GM21515 (cell line): ENCODE data around the gene XIST.
"Not testable (repeated sequence)": the region's sequence is repeated elsewhere in the genome, so short reads cannot be mapped to it uniquely, and the experiment has no call there.

ENCODE experiments used
- ATAC-seq: cut with Tn5 transposase; IDR thresholded peaks from one replicate; pipeline ENCODE4 v1.9.1; 2021; ENCODE audit not compliant: unreplicated experiment

XIST gene

GRCh38 chrX:73840120-73840924, 12.2 kb downstream of the XIST start:
- ATAC-seq: no peak

DNA sequence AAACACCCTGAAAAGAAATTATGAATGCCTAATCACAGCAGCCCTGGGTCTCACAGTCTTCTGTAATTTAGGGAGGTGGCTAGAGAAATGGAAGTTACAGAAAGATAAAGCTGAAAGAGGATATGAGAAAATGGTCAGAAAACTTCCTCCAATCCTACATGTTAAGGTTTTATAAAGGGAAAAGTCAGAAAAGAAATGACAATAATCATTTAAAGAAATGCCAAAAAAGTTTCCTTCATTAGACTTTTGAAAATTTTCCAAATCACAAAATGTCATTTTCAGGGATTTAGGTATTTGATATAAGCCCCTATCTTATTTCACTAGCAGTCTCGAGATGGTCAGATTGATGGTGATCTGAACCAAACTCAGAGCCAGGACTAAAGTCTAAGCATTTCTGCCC, 13.4 kb downstream of the XIST start:
- ATAC-seq: no peak

DNA sequence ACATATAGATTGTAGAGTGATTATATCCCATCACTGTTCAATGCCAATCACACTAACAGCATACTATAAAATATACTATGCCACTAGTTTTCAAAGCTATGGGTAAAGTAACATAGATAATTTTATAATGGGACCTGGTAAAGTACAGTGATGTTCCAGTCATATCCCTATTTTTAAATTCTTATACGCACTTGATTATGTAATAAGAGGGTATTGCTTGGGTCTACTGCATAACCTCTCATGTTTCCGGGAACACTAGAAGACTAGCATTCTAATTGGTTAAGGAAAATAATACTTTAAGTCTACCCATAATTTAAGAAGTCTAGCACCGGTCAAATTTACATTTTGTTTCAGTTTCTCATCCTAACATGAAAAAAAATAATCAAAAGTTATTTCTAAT, 14.4 kb downstream of the XIST start:
- ATAC-seq: no peak

DNA sequence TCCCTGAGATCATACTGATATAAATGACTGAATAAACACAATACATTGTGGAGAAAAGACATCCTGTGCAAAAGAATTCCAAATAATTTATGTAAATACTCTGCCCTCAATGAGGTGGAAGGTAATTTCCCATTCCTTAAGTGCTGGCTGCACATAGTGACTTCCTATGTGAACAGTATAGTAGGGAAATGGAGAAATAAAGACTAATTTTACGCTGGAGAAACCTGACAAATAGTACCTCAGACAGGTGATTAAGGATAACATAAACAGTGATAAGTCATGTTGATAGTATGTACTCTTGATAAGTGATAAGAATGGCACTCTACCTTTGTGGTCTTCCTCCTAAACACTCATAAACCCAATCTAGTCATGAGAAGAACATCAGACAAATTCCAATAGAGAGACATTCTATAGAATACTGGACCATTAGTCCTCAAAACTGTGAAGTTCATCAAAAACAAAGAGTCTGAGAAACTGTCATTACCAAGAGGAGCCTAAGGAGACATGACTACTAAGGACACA, 15.5 kb downstream of the XIST start:
- no peak for ATAC-seq

DNA sequence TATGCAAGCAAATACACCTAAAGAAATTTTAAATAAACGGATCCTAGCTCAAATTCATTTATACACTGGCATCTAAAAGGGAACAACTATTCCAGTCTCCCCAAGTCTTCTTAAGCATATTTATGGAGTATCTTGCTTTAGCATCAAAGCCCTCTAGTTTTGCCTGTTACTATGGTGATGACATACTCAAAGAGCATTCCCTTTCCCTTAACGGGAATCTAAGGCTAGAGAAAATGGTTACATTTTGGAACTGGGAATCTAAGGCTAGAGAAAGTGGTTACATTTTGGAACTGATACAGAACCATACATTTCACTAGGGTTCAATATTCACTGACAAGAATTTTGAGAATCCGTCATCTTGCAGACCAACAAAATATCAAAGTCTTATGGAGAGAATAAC, 18.3 kb downstream of the XIST start:
- ATAC-seq: no peak

DNA sequence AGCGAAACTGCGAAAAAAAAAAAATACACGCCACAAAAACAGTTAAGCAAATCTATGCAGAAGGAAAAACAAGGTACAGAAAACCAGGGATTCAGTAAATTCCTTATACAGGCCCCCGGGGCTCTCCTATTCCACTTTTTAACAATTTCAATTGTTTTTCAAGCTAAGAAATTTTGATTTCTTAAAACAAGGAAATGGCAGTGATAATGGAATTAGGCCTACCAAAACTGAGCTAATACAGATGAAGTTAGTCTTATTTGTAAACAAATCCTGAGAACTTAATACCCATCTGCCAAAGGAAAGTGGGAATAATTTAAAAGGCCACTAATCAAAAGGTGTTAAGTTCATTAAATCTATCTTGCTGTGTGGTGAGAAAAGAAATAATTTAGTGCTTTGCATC, 20.2 kb downstream of the XIST start:
- ATAC-seq: no peak

DNA sequence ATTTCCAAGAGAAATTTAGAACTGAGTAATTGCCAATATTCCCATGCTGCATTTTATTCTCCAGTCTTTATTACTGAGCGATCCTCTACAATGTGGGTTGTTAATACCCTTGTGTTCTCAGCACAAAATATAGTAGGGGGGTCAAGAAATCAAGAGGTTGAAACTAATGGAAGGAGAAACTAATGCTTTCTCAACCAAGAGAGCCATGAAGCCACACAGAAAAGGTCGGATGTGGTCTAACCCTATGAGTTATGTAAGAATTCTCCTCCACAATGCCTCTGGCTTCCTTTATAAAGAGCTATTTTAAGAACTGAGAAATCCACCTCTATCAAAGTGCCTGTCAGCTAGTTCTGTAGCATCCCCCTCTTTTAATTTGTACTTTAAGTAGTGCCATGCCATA, 21.0 kb downstream of the XIST start:
- no peak for ATAC-seq

DNA sequence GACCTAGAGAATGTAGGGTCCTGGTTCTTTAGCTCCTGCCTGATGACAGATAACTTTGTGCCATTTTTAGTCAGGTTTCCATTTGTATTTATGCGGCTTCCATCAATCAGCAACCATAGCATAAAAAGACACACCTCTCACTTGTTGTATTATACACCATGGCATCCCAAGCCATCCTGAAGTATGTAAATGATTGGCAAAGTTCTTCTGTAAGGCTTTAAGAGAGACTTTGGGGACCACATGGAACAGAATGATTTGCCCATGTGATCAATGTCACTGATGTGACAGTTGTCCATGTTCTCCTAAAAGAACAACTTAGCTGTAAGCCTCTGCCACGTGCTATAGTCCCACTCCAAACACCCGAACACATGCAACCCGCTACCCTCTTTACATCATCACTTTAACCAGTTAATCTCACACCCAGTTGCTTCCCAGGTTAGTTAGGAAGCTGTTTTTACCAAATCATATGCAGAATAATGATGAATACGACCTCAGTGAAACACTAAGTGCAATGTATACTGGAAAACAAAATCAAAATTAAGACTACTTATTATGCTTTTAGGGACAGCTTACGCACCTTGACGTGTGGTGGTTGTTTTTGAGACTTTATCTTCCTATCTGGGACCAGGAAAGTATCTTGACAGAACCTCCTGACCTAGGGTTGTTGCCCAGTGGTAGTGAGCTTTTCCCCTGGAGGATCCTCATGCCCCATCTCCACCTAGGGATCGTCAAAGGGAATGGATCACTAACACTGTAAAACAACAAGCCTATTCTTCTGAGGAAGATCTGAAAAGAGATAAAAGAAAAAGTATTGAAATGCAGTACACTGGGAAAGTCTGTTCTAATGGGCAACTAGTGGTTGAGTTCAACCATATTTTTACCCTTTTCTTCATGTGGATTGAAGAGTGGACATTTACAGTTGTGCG, 21.8 kb downstream of the XIST start:
- ATAC-seq: no peak

GRCh38 chrX:73829890-73830466, 22.5 kb downstream of the XIST start:
- ATAC-seq: no peak

DNA sequence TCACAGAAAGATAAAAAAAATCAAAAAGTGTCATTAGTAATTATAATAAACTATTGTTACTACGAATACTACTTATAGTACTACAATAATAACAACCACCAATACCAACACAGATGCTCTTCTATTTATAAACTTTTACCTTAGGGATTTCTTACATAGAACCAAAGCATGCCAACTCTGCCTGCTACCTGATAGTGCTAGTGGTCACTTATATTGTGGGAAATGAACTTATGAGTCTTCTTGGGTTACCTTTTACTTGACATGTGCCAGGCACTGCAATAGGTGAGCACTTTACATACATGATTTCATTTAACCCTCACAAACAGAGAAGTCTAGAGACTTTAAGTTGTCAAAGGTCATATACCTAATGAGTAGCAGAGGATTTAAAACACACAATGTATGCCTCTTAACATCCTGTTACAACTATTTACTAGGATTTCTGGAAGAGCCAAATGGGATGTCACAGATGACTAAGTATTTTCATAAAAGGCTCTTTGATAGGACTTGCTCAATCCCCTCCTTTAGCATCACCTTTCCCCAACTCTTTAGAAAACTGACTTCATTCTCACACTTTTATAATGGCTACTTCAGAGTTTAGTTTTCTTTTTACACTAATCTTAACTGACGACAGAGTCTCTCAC, 24.3 kb downstream of the XIST start:
- ATAC-seq: no peak

DNA sequence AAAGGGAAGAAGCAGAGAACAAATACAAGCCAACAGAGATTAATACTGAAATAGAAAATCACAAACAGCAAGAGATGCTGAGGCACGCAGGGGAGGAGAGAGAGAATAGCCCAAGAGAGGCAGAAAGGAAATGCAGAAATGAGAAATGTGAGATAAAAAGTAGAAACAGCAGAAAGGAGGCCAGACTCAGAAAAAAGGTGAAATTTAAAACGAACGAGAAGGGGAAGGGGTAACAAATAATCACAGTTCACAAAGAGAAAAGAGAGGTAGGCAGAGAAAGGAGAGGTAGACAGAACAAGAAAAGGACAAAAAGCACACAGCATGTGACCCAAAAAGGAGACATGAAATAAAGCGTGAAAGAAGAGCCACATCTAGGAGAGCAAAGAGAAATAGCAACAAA, 25.1 kb downstream of the XIST start:
- ATAC-seq: no peak

- ATAC-seq: no peak
These were observed 25.5 kb downstream of the XIST start for GRCh38 chrX:73826996-73827395.

DNA sequence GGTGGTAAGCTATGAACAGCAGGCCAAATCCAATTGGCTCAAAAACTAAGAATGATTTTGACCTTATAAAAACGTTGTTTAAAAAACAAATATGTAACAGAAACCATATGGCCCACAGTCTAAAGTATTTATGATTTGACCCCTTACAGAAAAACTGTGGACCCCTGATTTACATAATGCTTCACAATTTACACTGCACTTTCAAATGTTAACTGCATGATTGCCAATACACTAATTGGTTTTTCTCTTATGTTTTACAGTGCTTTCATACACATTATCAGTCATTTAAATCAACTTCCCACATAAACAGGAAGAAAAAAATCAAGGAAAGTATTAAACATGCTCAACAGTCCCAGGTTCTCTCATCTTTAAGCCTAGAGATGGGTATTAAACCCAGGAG, 26.9 kb downstream of the XIST start:
- no peak for ATAC-seq

GRCh38 chrX:73823473-73824004, 29.0 kb downstream of the XIST start:
- no peak for ATAC-seq

GRCh38 chrX:73822775-73823174, 29.7 kb downstream of the XIST start:
- no peak for ATAC-seq

DNA sequence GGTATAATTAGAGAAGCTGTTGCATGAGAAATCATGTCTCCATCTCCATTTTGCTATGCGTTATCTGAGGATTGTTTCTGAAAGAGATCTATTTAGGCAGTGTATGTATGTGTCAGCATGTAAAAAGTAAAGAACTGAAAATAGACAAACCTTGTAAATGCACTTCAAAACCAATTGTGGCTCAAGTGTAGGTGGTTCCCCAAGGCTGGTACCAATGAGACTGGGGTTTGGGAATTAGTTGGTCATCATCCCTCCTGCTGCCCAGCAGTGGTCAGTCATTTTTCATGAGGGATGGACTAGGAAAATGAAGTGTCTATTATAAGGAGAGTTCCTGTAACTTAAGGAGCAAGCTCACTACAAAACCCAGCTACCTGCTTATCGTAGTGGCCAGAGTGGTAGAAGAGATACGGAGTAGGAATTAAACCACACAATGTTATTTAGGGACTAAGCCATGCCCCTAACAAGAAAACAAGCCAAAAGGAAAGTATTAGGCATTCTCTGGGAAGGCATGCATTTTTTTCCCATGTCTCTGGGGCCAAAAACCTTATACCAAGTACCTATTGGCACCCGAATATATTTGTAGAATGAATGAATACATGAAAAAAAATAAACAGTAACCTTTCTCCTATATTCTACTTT, 30.5 kb downstream of the XIST start:
- no peak for ATAC-seq

DNA sequence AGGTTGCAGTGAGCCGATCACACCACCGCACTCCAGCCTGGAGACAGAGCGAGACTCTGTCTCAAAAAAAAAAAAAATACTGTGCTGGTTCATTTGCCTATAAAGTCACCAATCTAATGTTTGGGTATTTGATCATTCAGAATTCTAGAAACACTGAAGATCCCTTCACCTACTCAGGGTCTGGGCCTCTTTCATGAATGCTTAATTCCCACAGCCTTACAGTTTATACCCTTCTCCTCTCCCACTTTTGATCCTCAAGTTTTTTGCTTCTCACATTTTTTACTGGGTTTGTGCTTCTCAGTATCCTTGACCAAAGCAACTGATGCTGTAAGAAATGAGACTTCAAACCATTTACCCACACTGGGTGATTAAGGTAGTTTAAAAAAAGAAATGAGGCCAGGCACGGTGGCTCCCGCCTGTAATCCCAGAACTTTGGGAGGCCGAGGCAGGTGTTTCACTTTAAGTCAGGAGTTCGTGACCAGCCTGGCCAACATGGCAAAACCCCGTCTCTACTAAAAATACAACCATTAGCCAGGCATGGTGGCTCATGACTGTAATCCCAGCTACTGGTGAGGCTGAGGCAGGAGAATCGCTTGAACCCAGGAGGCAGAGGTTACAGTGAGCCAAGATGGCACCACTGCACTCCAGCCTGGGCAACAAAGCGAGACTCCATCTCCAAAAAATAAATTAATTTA, 32.5 kb downstream of the XIST start:
- ATAC-seq: not testable (repeated sequence)

- ATAC-seq: no peak
These were observed 34.1 kb downstream of the XIST start for GRCh38 chrX:73818200-73819116.
